Spleen (tissue), 7 donors: ENCODE data around the gene SRSF2.

Source experiments
- CTCF ChIP-seq, 11 experiments: fragments of 200-600 bp in 7 of 11; fragments of 450-650 bp in 4 of 11; sonication (generic) in 4 of 11; IDR thresholded peaks in 8 of 11; conservative IDR thresholded peaks in 3 of 11; 1 replicate in 7 of 11; 2 replicates in 4 of 11; pipeline versions ENCODE4 v1.4.0 to v1.8.0; 2016 to 2021; ENCODE audit warnings: antibody characterized with exemption in 11 of 11, inconsistent platforms in 4 of 11, mild to moderate bottlenecking in 1 of 11
- POLR2A ChIP-seq, 3 donors: fragments of 450-650 bp; IDR thresholded peaks; one replicate each; pipeline ENCODE4 v1.5.1; 2017; ENCODE audit warnings: antibody characterized with exemption in 3 of 3, mild to moderate bottlenecking in 1 of 3
- POLR2AphosphoS5 ChIP-seq, 3 donors: sonication (generic); formaldehyde crosslinking; IDR thresholded peaks; one replicate each; pipeline ENCODE4 v1.5.1; 2017; ENCODE audit warnings: antibody characterized with exemption in 3 of 3
- donor health status: DM: no; HTN: no; CAD: no; lungs with moderate emphysema.
- donor health status: DM: no; HTN: no; CAD: no.
- donor health status: DM: no; HTN: no; CAD: no.

- TF ChIP-seq CTCF (IDR thresholded peaks at IDR 0.05 in 8 of 11, conservative IDR thresholded peaks at IDR 0.05 in 3 of 11) (peak in 4 of 11 experiments; percentile 6 to 26 (median 12)), POLR2AphosphoS5 (IDR thresholded peaks at IDR 0.05) (peak; percentile 100), POLR2A (IDR thresholded peaks at IDR 0.05) (peak; percentile 98 to 100 (median 99))
Measured at GRCh38 chr17:76737082-76737675, at the start of gene SRSF2.
